Psoas muscle (tissue), 8 donors: ENCODE results near the gene FCHO1. TPM values are rescaled to one million over a fixed set of nuclear protein-coding genes. Genes with fewer than 3 reads are reported as not detected.

Source experiments
- ATAC-seq, 4 donors: fragments of 200-7000 bp; cut with Tn5 transposase; one replicate each; pipeline ENCODE4 v1.9.1; 2020; ENCODE audit warnings: moderate library complexity in 3 of 4, mild to moderate bottlenecking in 2 of 4
- DNase-seq, 2 donors: peaks; one replicate each; pipeline ENCODE4 v3.0.0-alpha.2; 2020
- H3K27ac ChIP-seq: fragments of 200-600 bp; one replicate; pipeline ENCODE4 v1.8.0; 2022
- H3K27me3 ChIP-seq, 3 donors: fragments of 200-600 bp in 1 of 3; one replicate each; pipeline versions ENCODE4 v1.6.1 to v1.8.0; 2013 to 2022; ENCODE audit warnings: low read length in 2 of 3, mild to moderate bottlenecking in 2 of 3, moderate library complexity in 1 of 3; ENCODE audit not compliant: insufficient read depth in 3 of 3
- H3K36me3 ChIP-seq, 2 donors: fragments of 200-600 bp in 1 of 2; one replicate each; pipeline versions ENCODE4 v1.6.1 to v1.8.0; 2013 to 2022; ENCODE audit warnings: low read depth in 1 of 2, mild to moderate bottlenecking in 1 of 2, moderate library complexity in 1 of 2; ENCODE audit not compliant: insufficient read depth in 1 of 2
- H3K4me1 ChIP-seq: fragments of 200-600 bp; one replicate; pipeline ENCODE4 v1.8.0; 2022
- H3K4me3 ChIP-seq: fragments of 200-600 bp; one replicate; pipeline ENCODE4 v1.8.0; 2022; ENCODE audit warnings: mild to moderate bottlenecking
- H3K9me3 ChIP-seq: fragments of 200-600 bp; one replicate; pipeline ENCODE4 v1.8.0; 2022
- CTCF ChIP-seq: fragments of 200-600 bp; IDR thresholded peaks from one replicate; pipeline ENCODE4 v1.8.0; 2022; ENCODE audit warnings: antibody characterized with exemption
- WGBS, 3 donors: extraction: QIAGEN DNeasy Blood & Tissue Kit; methylation state at CpG; one replicate each; pipeline versions ENCODE4 v1.1.6 to v1.1.7; 2013; 5-methylcytosine and 5-hydroxymethylcytosine counted together
- intact Hi-C, 2 donors: fragments of 100-400 bp; cut with DNase I; formaldehyde crosslinking; loops; one replicate each; pipeline versions ENCODE4 v1.11.0 to v1.14.2; 2022
- polyA plus RNA-seq, 3 donors: library from polyadenylated mRNA; stranded (reverse); fragments of 200-250 nt; gene quantifications; one replicate each; pipeline ENCODE4 v1.2.3, GENCODE V29; 2013
- total RNA-seq, 4 donors: library from RNA; stranded (reverse); fragmentation: NEBNext Ultra II Directional in 2 of 4; extraction: Animal tissue kit (Norgen Biotek cat#: 25700) in 2 of 4; gene quantifications; one replicate each; pipeline versions ENCODE4 v1.2.1 to v1.2.4, GENCODE V29; 2021 to 2023
- donor health status: healthy with polysubstance abuse.
- donor health status: DM: no; HTN: no; CAD: no; lungs with moderate emphysema.
- donor health status: Bipolar disorder and iron deficiency.
- donor health status: healthy.
- donor health status: DM: yes; HTN: yes; CAD: no.
- donor health status: DM: no; HTN: no; CAD: no.
- donor health status: DM: no; HTN: no; CAD: no.
- donor health status: DM: yes; HTN: yes; CAD: no.

The FCHO1 gene
- total and polyA plus RNA-seq, 7 donors, result 0.10 to 0.68 (median 0.36) TPM; not detected in 1

- Histone ChIP-seq H3K4me3 (no peak overlapping the region), H3K9me3 (no peaks in the 10 kb centered on the region), H3K27me3 (peaks cover 0 to 14% (median 7%) of the 10 kb centered on the region in 3 donors), H3K36me3 (no peaks in the 10 kb centered on the region), H3K4me1 (peaks cover 4% of the 10 kb centered on the region), H3K27ac (no peak overlapping the region)
- DNase-seq (no peak), ATAC-seq (no peak)
- intact Hi-C loops, result no loop called here
- WGBS, 3 donors, result 61 to 73% (median 65%) methylated on average over 6 of the region's 6 CpGs
- no peak for TF ChIP-seq CTCF
Observed at GRCh38 chr19:17748884-17749638, 2.2 kb upstream of the FCHO1 start.

- intact Hi-C loops, result no loop called here
- Histone ChIP-seq H3K27ac (no peak overlapping the region), H3K4me3 (no peak overlapping the region), H3K4me1 (peaks cover 4% of the 10 kb centered on the region), H3K36me3 (no peaks in the 10 kb centered on the region), H3K27me3 (peaks cover 0 to 14% (median 7%) of the 10 kb centered on the region in 3 donors), H3K9me3 (no peaks in the 10 kb centered on the region)
- no peak for ATAC-seq
- DNase-seq, result no peak
- no peak for TF ChIP-seq CTCF
- WGBS, 3 donors, result 11 to 20% (median 15%) methylated on average over 8 of the region's 8 CpGs
Observed at GRCh38 chr19:17749912-17750317, 1.4 kb upstream of the FCHO1 start.

- H3K4me3 ChIP-seq, result no peak overlapping the region
- ATAC-seq, result no peak
- H3K36me3 ChIP-seq, result no peaks in the 10 kb centered on the region
- H3K27me3 ChIP-seq, result peaks cover 0 to 14% (median 7%) of the 10 kb centered on the region in 3 donors
- H3K9me3 ChIP-seq, result no peaks in the 10 kb centered on the region
- peaks cover 3% of the 10 kb centered on the region for H3K4me1 ChIP-seq
- 46 to 59% (median 51%) methylated on average over 2 of the region's 2 CpGs for WGBS, 3 donors
- TF ChIP-seq CTCF, result no peak
- no peak for DNase-seq
- intact Hi-C loops, result no loop called here
- H3K27ac ChIP-seq, result no peak overlapping the region
Observed at GRCh38 chr19:17751912-17752273, 616 bp downstream of the FCHO1 start.

- Histone ChIP-seq H3K36me3 (no peaks in the 10 kb centered on the region), H3K9me3 (no peaks in the 10 kb centered on the region), H3K4me1 (no peaks in the 10 kb centered on the region), H3K27ac (no peak overlapping the region), H3K4me3 (no peak overlapping the region), H3K27me3 (peaks cover 0 to 10% (median 7%) of the 10 kb centered on the region in 3 donors)
- intact Hi-C loops, result no loop called here
- WGBS, 3 donors, result 76 to 79% (median 78%) methylated on average over 7 of the region's 7 CpGs
- no peak for TF ChIP-seq CTCF
- DNase-seq, result no peak
- ATAC-seq, result no peak
Observed at GRCh38 chr19:17752865-17753639, 1.8 kb downstream of the FCHO1 start.
